HCT116 (cell line): Measurements from ENCODE around the gene PDE4D. TPM values are rescaled to one million over a fixed set of nuclear protein-coding genes. Genes with fewer than 3 reads are reported as not detected.

ENCODE experiments used
- ATAC-seq: fragments of 200-7000 bp; cut with Tn5 transposase; 2 replicates; pipeline ENCODE4 v1.9.1; 2020; ENCODE audit warnings: mild to moderate bottlenecking, moderate library complexity
- BruUV-seq: library from RNA; stranded (reverse); fragments of 400-500 nt; replicated peaks from 2 replicates; lab custom pipeline; 2021; lab: Mats Ljungman, UMichigan
- CTCF ChIA-PET: fragments of 300-600 bp; sonication (Branson Sonifier 250); formaldehyde crosslinking; loops from one replicate; lab custom pipeline; 2021; ENCODE audit warnings: antibody characterized with exemption; lab: Charles Lee
- POLR2A ChIA-PET: fragments of 300-600, 350-600 bp; sonication (Branson Sonifier 250); formaldehyde crosslinking; loops from one replicate; lab custom pipeline; 2021; ENCODE audit warnings: antibody characterized with exemption; lab: Charles Lee
- RAD21 ChIA-PET, 2 experiments: fragments of 300-600 bp; sonication (Branson Sonifier 250); formaldehyde crosslinking; loops; one replicate each; lab custom pipeline; 2023; ENCODE audit warnings: low total read pairs in 2 of 2; ENCODE audit not compliant: uncharacterized antibody in 2 of 2, unreplicated experiment in 2 of 2, low non-redundant PET in 1 of 2; lab: Charles Lee
- DNase-seq: peaks from one replicate; pipeline ENCODE4 v3.0.0-alpha.2; 2010; ENCODE audit warnings: low read depth, low spot score
- H2AFZ ChIP-seq: fragments of 200-600 bp; shearing (Covaris generic), sonication (generic); 2 replicates; pipeline ENCODE4 v1.6.1; 2017; ENCODE audit warnings: low read depth, mixed run types, mixed read lengths, antibody characterized with exemption, low read length; ENCODE audit not compliant: poor library complexity, severe bottlenecking
- H3K27ac ChIP-seq: 2 replicates; pipeline ENCODE4 v1.5.1; 2012; ENCODE audit warnings: low read depth, low read length
- H3K27me3 ChIP-seq: fragments of 200-600 bp; sonication (generic); 2 replicates; pipeline ENCODE4 v1.6.1; 2016; ENCODE audit warnings: mixed run types, low read length, mixed read lengths; ENCODE audit not compliant: insufficient read depth
- H3K36me3 ChIP-seq, 2 experiments: fragments of 200-500 bp in 1 of 2; fragments of 200-600 bp in 1 of 2; sonication (Bioruptor generic) in 1 of 2; sonication (generic) in 1 of 2; 2 replicates each; pipeline versions ENCODE4 v1.5.1 to v1.6.1; 2014 to 2016; ENCODE audit warnings: low read length in 2 of 2, inconsistent platforms in 1 of 2, mixed read lengths in 1 of 2, mixed run types in 1 of 2; ENCODE audit not compliant: insufficient read depth in 2 of 2, control insufficient read depth in 1 of 2
- H3K4me1 ChIP-seq, 2 experiments: fragments of 200-600 bp in 1 of 2; sonication (generic) in 1 of 2; 2 replicates each; pipeline versions ENCODE4 v1.5.1 to v1.6.1; 2012 to 2017; ENCODE audit warnings: low read length in 2 of 2, inconsistent platforms in 1 of 2, mild to moderate bottlenecking in 1 of 2, mixed read lengths in 1 of 2, mixed run types in 1 of 2, moderate library complexity in 1 of 2; ENCODE audit not compliant: insufficient read depth in 2 of 2, control insufficient read depth in 1 of 2
- H3K4me2 ChIP-seq: fragments of 200-600 bp; sonication (generic); 2 replicates; pipeline ENCODE4 v1.6.1; 2017; ENCODE audit warnings: mixed run types, low read length, mixed read lengths
- H3K4me3 ChIP-seq, 2 experiments: fragments of 200-600 bp in 1 of 2; sonication (generic) in 1 of 2; replicated peaks in 1 of 2; 2 replicates each; pipeline ENCODE4 v1.5.1; 2011 to 2016; ENCODE audit warnings: low read length in 2 of 2, control low read depth in 1 of 2, low read depth in 1 of 2, mild to moderate bottlenecking in 1 of 2, mixed read lengths in 1 of 2, mixed run types in 1 of 2
- H3K79me2 ChIP-seq: fragments of 200-600 bp; sonication (generic); 2 replicates; pipeline ENCODE4 v1.6.1; 2017; ENCODE audit warnings: mild to moderate bottlenecking, mixed run types, low read length, moderate library complexity, mixed read lengths; ENCODE audit not compliant: insufficient read depth
- H3K9ac ChIP-seq: fragments of 200-600 bp; sonication (generic); 2 replicates; pipeline ENCODE4 v1.6.1; 2016; ENCODE audit warnings: low read length, mixed read lengths
- H3K9me2 ChIP-seq: fragments of 200-600 bp; sonication (generic), shearing (Covaris generic); 2 replicates; pipeline ENCODE4 v1.6.1; 2017; ENCODE audit warnings: mixed run types, mild to moderate bottlenecking, moderate library complexity; ENCODE audit not compliant: insufficient read depth
- H3K9me3 ChIP-seq, 2 experiments: fragments of 200-500 bp in 1 of 2; fragments of 200-600 bp in 1 of 2; sonication (Bioruptor generic) in 1 of 2; sonication (generic) in 1 of 2; 2 replicates each; pipeline ENCODE4 v1.6.1; 2014 to 2017; ENCODE audit warnings: low read length in 2 of 2, mixed read lengths in 2 of 2, inconsistent platforms in 1 of 2, low read depth in 1 of 2, mild to moderate bottlenecking in 1 of 2, mixed run types in 1 of 2, moderate library complexity in 1 of 2; ENCODE audit not compliant: control insufficient read depth in 1 of 2, insufficient read depth in 1 of 2
- H4K20me1 ChIP-seq: fragments of 200-600 bp; sonication (generic), shearing (Covaris generic); 2 replicates; pipeline ENCODE4 v1.6.1; 2017; ENCODE audit warnings: mixed run types, mild to moderate bottlenecking, moderate library complexity; ENCODE audit not compliant: insufficient read depth
- CBX3 ChIP-seq: IDR thresholded peaks from 2 replicates; pipeline ENCODE4 v1.6.1; 2012; ENCODE audit warnings: low read depth
- CEBPB ChIP-seq: IDR thresholded peaks from 2 replicates; pipeline ENCODE4 v1.6.1; 2012; ENCODE audit warnings: low read depth
- EGR1 ChIP-seq: IDR thresholded peaks from 2 replicates; pipeline ENCODE4 v1.6.1; 2012; ENCODE audit warnings: low read depth
- ELF1 ChIP-seq: IDR thresholded peaks from 2 replicates; pipeline ENCODE4 v1.6.1; 2012; ENCODE audit warnings: low read depth, borderline replicate concordance
- EZH2 ChIP-seq: fragments of 200-600 bp; sonication (generic); IDR thresholded peaks from 2 replicates; pipeline ENCODE4 v1.6.1; 2017; ENCODE audit warnings: antibody characterized with exemption, mixed run types
- EZH2phosphoT487 ChIP-seq: fragments of 200-600 bp; IDR thresholded peaks from 2 replicates; pipeline ENCODE4 v1.6.1; 2018; ENCODE audit warnings: antibody characterized with exemption, borderline replicate concordance
- FOSL1 ChIP-seq: IDR thresholded peaks from 2 replicates; pipeline ENCODE4 v1.6.1; 2012; ENCODE audit warnings: low read depth
- POLR2A ChIP-seq: IDR thresholded peaks from 2 replicates; pipeline ENCODE4 v1.7.0; 2011; ENCODE audit warnings: borderline replicate concordance; ENCODE audit not compliant: insufficient read depth, insufficient read length; ENCODE audit errors: extremely low read depth
- POLR2AphosphoS5 ChIP-seq: IDR thresholded peaks from 2 replicates; pipeline ENCODE4 v1.6.1; 2011; ENCODE audit warnings: mild to moderate bottlenecking, low read depth, low read length, moderate library complexity
- RAD21 ChIP-seq: IDR thresholded peaks from 2 replicates; pipeline ENCODE4 v1.6.1; 2012; ENCODE audit warnings: low read depth, mild to moderate bottlenecking
- SP1 ChIP-seq: IDR thresholded peaks from 2 replicates; pipeline ENCODE4 v1.6.1; 2012; ENCODE audit warnings: low read depth
- SRF ChIP-seq: IDR thresholded peaks from 2 replicates; pipeline ENCODE4 v1.6.1; 2012; ENCODE audit warnings: low read depth
- YY1 ChIP-seq: IDR thresholded peaks from 2 replicates; pipeline ENCODE4 v1.6.1; 2011; ENCODE audit warnings: low read length, low read depth, moderate library complexity, mild to moderate bottlenecking; ENCODE audit not compliant: insufficient replicate concordance; ENCODE audit errors: extremely low read depth
- ZBTB33 ChIP-seq: IDR thresholded peaks from 2 replicates; pipeline ENCODE4 v1.6.1; 2011; ENCODE audit warnings: mild to moderate bottlenecking, low read length, moderate library complexity; ENCODE audit not compliant: insufficient replicate concordance; ENCODE audit errors: extremely low read depth
- ZFX ChIP-seq: fragments of 450-650 bp; IDR thresholded peaks from 2 replicates; pipeline ENCODE4 v1.6.1; 2017
- ZNF274 ChIP-seq: fragments of 200-500 bp; sonication (Bioruptor generic); IDR thresholded peaks from 2 replicates; pipeline ENCODE4 v1.6.1; 2014; ENCODE audit warnings: mild to moderate bottlenecking, low read depth, low read length, inconsistent platforms
- intact Hi-C: fragments of 100-400 bp; cut with micrococcal nuclease; formaldehyde crosslinking; loops from 2 replicates; pipeline ENCODE4 v1.10.0; 2022
- total RNA-seq: library from RNA; stranded (reverse); gene quantifications from one replicate; pipeline ENCODE4 v1.2.1, GENCODE V29; 2021; ENCODE audit not compliant: unreplicated experiment
- TF ChIP-seq, protein P1 (sequence below): IDR thresholded peaks from 2 replicates; pipeline ENCODE4 v1.6.1; 2012; ENCODE audit warnings: low read depth
- TF ChIP-seq, protein P2 (sequence below), 3 experiments: fragments of 200-600 bp in 1 of 3; sonication (generic) in 1 of 3; IDR thresholded peaks in 2 of 3; conservative IDR thresholded peaks in 1 of 3; 2 replicates each; pipeline ENCODE4 v1.5.1; 2012 to 2017; ENCODE audit warnings: low read depth in 2 of 3, low read length in 2 of 3, antibody characterized with exemption in 1 of 3, borderline replicate concordance in 1 of 3, control low read depth in 1 of 3, mild to moderate bottlenecking in 1 of 3, mixed read lengths in 1 of 3, mixed run types in 1 of 3, moderate library complexity in 1 of 3; ENCODE audit not compliant: insufficient read depth in 1 of 3

Gene PDE4D
- total RNA-seq, 1 experiment from 2014 or later, result 1.1 TPM

DNA sequence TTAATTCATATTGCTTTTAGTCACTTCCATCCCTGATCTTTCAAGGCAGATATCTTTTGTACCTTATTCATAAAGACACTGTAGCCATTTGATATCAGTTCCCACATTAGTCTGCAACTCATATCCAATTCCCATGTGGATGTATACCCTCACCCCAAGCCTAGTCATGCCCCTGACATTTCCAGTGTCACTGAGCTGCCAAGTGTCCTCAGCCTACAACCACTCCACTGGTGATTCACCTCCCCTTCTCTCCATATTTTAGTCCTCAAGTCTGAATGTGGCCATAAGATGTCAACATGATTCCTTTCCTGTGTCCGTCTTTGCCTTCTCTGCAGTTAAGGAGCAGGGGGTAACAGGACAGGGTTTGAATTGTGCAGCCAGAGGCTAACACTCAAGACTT, 963.8 kb downstream of the PDE4D start:
- ChIA-PET CTCF (no interaction called here), POLR2A (no interaction called here), RAD21 (no interaction called here)
- TF ChIP-seq ZBTB33 (no peak), SRF (no peak), ZNF274 (no peak), SP1 (no peak), POLR2A (no peak), FOSL1 (no peak), POLR2AphosphoS5 (no peak), EZH2phosphoT487 (no peak), ELF1 (no peak), EGR1 (no peak), CBX3 (no peak), CEBPB (no peak), YY1 (no peak), RAD21 (no peak), ZFX (no peak), EZH2 (no peak)
- TF ChIP-seq, protein P1, sequence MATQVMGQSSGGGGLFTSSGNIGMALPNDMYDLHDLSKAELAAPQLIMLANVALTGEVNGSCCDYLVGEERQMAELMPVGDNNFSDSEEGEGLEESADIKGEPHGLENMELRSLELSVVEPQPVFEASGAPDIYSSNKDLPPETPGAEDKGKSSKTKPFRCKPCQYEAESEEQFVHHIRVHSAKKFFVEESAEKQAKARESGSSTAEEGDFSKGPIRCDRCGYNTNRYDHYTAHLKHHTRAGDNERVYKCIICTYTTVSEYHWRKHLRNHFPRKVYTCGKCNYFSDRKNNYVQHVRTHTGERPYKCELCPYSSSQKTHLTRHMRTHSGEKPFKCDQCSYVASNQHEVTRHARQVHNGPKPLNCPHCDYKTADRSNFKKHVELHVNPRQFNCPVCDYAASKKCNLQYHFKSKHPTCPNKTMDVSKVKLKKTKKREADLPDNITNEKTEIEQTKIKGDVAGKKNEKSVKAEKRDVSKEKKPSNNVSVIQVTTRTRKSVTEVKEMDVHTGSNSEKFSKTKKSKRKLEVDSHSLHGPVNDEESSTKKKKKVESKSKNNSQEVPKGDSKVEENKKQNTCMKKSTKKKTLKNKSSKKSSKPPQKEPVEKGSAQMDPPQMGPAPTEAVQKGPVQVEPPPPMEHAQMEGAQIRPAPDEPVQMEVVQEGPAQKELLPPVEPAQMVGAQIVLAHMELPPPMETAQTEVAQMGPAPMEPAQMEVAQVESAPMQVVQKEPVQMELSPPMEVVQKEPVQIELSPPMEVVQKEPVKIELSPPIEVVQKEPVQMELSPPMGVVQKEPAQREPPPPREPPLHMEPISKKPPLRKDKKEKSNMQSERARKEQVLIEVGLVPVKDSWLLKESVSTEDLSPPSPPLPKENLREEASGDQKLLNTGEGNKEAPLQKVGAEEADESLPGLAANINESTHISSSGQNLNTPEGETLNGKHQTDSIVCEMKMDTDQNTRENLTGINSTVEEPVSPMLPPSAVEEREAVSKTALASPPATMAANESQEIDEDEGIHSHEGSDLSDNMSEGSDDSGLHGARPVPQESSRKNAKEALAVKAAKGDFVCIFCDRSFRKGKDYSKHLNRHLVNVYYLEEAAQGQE, result no peak
- TF ChIP-seq, protein P2, sequence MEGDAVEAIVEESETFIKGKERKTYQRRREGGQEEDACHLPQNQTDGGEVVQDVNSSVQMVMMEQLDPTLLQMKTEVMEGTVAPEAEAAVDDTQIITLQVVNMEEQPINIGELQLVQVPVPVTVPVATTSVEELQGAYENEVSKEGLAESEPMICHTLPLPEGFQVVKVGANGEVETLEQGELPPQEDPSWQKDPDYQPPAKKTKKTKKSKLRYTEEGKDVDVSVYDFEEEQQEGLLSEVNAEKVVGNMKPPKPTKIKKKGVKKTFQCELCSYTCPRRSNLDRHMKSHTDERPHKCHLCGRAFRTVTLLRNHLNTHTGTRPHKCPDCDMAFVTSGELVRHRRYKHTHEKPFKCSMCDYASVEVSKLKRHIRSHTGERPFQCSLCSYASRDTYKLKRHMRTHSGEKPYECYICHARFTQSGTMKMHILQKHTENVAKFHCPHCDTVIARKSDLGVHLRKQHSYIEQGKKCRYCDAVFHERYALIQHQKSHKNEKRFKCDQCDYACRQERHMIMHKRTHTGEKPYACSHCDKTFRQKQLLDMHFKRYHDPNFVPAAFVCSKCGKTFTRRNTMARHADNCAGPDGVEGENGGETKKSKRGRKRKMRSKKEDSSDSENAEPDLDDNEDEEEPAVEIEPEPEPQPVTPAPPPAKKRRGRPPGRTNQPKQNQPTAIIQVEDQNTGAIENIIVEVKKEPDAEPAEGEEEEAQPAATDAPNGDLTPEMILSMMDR (IDR thresholded peaks at IDR 0.05 in 2 of 3, conservative IDR thresholded peaks at IDR 0.05 in 1 of 3; ENCODE audit: borderline replicate concordance in 1 of 3, insufficient read depth in 1 of 3, low read depth in 2 of 3, low read length in 2 of 3), result no peak
- Histone ChIP-seq H3K79me2 (no peaks in the 10 kb centered on the region), H4K20me1 (no peaks in the 10 kb centered on the region), H3K27me3 (peaks cover 60% of the 10 kb centered on the region), H3K27ac (no peak overlapping the region), H2AFZ (no peak overlapping the region), H3K9ac (no peak overlapping the region), H3K9me3 (no peaks in the 10 kb centered on the region), H3K4me3 (no peak overlapping the region), H3K9me2 (no peaks in the 10 kb centered on the region), H3K36me3 (no peaks in the 10 kb centered on the region), H3K4me2 (no peak overlapping the region), H3K4me1 (no peaks in the 10 kb centered on the region)
- ATAC-seq (no peak), DNase-seq (no peak)
- intact Hi-C loops, result no loop called here
- BruUV-seq, result no TSS peak
